GM23338 (cell line): Measurements from ENCODE around the gene GSTT4. TPM values are rescaled to one million over a fixed set of nuclear protein-coding genes. Genes with fewer than 3 reads are reported as not detected.

Experiments
- ATAC-seq: fragments of 200-7000 bp; cut with Tn5 transposase; 3 replicates; pipeline ENCODE4 v1.9.1; 2020
- DNase-seq: peaks from one replicate; pipeline ENCODE4 v3.0.0-alpha.2; 2015; ENCODE audit warnings: low spot score
- H2AFZ ChIP-seq: fragments of 200-600 bp; sonication (generic); 2 replicates; pipeline ENCODE4 v1.8.0; 2016; ENCODE audit warnings: antibody characterized with exemption, mild to moderate bottlenecking, moderate library complexity
- H3F3A ChIP-seq: fragments of 200-600 bp; sonication (generic); replicated peaks from 2 replicates; pipeline ENCODE4 v1.8.0; 2017; ENCODE audit warnings: antibody characterized with exemption, mixed run types, low read depth
- H3K27ac ChIP-seq: fragments of 200-600 bp; sonication (generic); 2 replicates; pipeline ENCODE4 v1.6.1; 2016; ENCODE audit warnings: low read depth
- H3K27me3 ChIP-seq: fragments of 200-600 bp; sonication (generic); 2 replicates; pipeline ENCODE4 v1.8.0; 2016; ENCODE audit warnings: mild to moderate bottlenecking, mixed run types, moderate library complexity; ENCODE audit not compliant: insufficient read depth
- H3K36me3 ChIP-seq: fragments of 200-600 bp; sonication (generic); 2 replicates; pipeline ENCODE4 v1.8.0; 2016; ENCODE audit warnings: mild to moderate bottlenecking; ENCODE audit not compliant: insufficient read depth
- H3K4me1 ChIP-seq: fragments of 200-600 bp; sonication (generic); 2 replicates; pipeline ENCODE4 v1.8.0; 2016; ENCODE audit warnings: mild to moderate bottlenecking, moderate library complexity; ENCODE audit not compliant: insufficient read depth
- H3K4me2 ChIP-seq: fragments of 200-600 bp; sonication (generic); 2 replicates; pipeline ENCODE4 v1.7.1; 2017; ENCODE audit warnings: mixed run types
- H3K4me3 ChIP-seq: fragments of 200-600 bp; sonication (generic); 2 replicates; pipeline ENCODE4 v1.6.1; 2016; ENCODE audit warnings: mixed run types
- H3K79me2 ChIP-seq: fragments of 200-600 bp; sonication (generic); replicated peaks from 2 replicates; pipeline ENCODE4 v1.8.0; 2017; ENCODE audit warnings: mild to moderate bottlenecking; ENCODE audit not compliant: insufficient read depth
- H3K9me2 ChIP-seq: fragments of 200-600 bp; sonication (generic); 2 replicates; pipeline ENCODE4 v1.8.0; 2017; ENCODE audit not compliant: insufficient read depth
- H4K20me1 ChIP-seq: fragments of 200-600 bp; sonication (generic); replicated peaks from 2 replicates; pipeline ENCODE4 v1.8.0; 2017; ENCODE audit warnings: mild to moderate bottlenecking; ENCODE audit not compliant: insufficient read depth
- H3K27ac Mint-ChIP-seq: 2 replicates; pipeline ENCODE4 v1.8.0; 2020; ENCODE audit warnings: inconsistent platforms, mild to moderate bottlenecking, moderate library complexity, mixed read lengths
- H3K27me3 Mint-ChIP-seq: 3 replicates; pipeline ENCODE4 v1.8.0; 2022; ENCODE audit warnings: low read depth, mild to moderate bottlenecking, moderate library complexity, mixed read lengths, inconsistent platforms; ENCODE audit not compliant: insufficient read depth, poor library complexity
- H3K36me3 Mint-ChIP-seq: 3 replicates; pipeline ENCODE4 v1.8.0; 2021; ENCODE audit warnings: low read depth, mild to moderate bottlenecking, inconsistent platforms, moderate library complexity, mixed read lengths
- H3K4me1 Mint-ChIP-seq: 3 replicates; pipeline ENCODE4 v1.8.0; 2020; ENCODE audit warnings: mild to moderate bottlenecking, inconsistent platforms, mixed read lengths
- H3K4me3 Mint-ChIP-seq: 3 replicates; pipeline ENCODE4 v1.8.0; 2021; ENCODE audit warnings: moderate library complexity, mild to moderate bottlenecking, inconsistent platforms, mixed read lengths
- H3K9me3 Mint-ChIP-seq: 3 replicates; pipeline ENCODE4 v1.8.0; 2020; ENCODE audit warnings: moderate library complexity, mild to moderate bottlenecking, inconsistent platforms, mixed read lengths
- ETS1 ChIP-seq: IDR thresholded peaks from 2 replicates; pipeline ENCODE4 v1.6.1; 2016; ENCODE audit warnings: antibody characterized with exemption
- EZH2 ChIP-seq: fragments of 200-600 bp; sonication (generic); IDR thresholded peaks from one replicate; pipeline ENCODE4 v1.8.0; 2017; ENCODE audit warnings: antibody characterized with exemption, mild to moderate bottlenecking, low read depth; ENCODE audit not compliant: unreplicated experiment
- EZH2phosphoT487 ChIP-seq: fragments of 200-600 bp; sonication (generic); IDR thresholded peaks from one replicate; pipeline ENCODE4 v1.8.1; 2018; ENCODE audit warnings: antibody characterized with exemption; ENCODE audit not compliant: unreplicated experiment
- JUNB ChIP-seq: IDR thresholded peaks from one replicate; pipeline ENCODE4 v1.6.1; 2016; ENCODE audit warnings: antibody characterized with exemption; ENCODE audit not compliant: unreplicated experiment
- NANOG ChIP-seq: IDR thresholded peaks from 2 replicates; pipeline ENCODE4 v1.6.1; 2016; ENCODE audit warnings: antibody characterized with exemption, borderline replicate concordance
- REST ChIP-seq: IDR thresholded peaks from one replicate; pipeline ENCODE4 v1.6.1; 2018; ENCODE audit warnings: antibody characterized with exemption; ENCODE audit not compliant: unreplicated experiment
- STAT1 ChIP-seq: IDR thresholded peaks from one replicate; pipeline ENCODE4 v1.6.1; 2016; ENCODE audit warnings: antibody characterized with exemption; ENCODE audit not compliant: unreplicated experiment
- ZNF114 ChIP-seq: fragments of 250-450 bp; sonication (Bioruptor Pico); IDR thresholded peaks from 2 replicates; pipeline ENCODE4 v1.5.0; 2020; ENCODE audit warnings: mild to moderate bottlenecking, moderate library complexity
- ZNF331 ChIP-seq: fragments of 250-450 bp; sonication (Bioruptor Pico); IDR thresholded peaks from 2 replicates; pipeline ENCODE4 v1.5.0; 2020; ENCODE audit warnings: low read depth, mild to moderate bottlenecking, moderate library complexity
- ZNF462 ChIP-seq: fragments of 250-450 bp; sonication (Bioruptor Pico); IDR thresholded peaks from 2 replicates; pipeline ENCODE4 v1.5.0; 2020; ENCODE audit warnings: mild to moderate bottlenecking, moderate library complexity
- polyA plus RNA-seq: library from polyadenylated mRNA; unstranded; fragments of >200 nt; fragmentation: Nextera tagmentation; extraction: Ambion mirVana; gene quantifications from 2 replicates; pipeline ENCODE4 v1.2.1, GENCODE V29; 2016
- total RNA-seq: library from RNA; depleted of rRNA; stranded (reverse); fragments of >200 nt; shearing (Covaris generic); gene quantifications from 2 replicates; pipeline ENCODE4 v1.2.3, GENCODE V29; 2014

GSTT4 gene
- total and polyA plus RNA-seq, 2 experiments from 2014 or later, result not detected

- H3K4me2 ChIP-seq, result no peak overlapping the region
- H3K4me1 ChIP-seq, result no peaks in the 10 kb centered on the region
- Mint-ChIP-seq H3K27me3 (no peaks in the 10 kb centered on the region), H3K4me1 (no peaks in the 10 kb centered on the region), H3K36me3 (peaks cover 30% of the 10 kb centered on the region), H3K27ac (no peak overlapping the region), H3K9me3 (no peaks in the 10 kb centered on the region), H3K4me3 (no peak overlapping the region)
- peaks cover 8% of the 10 kb centered on the region for H3K36me3 ChIP-seq
- no peak for ATAC-seq
- no peaks in the 10 kb centered on the region for H3K9me2 ChIP-seq
- no peak overlapping the region for H2AFZ ChIP-seq
- DNase-seq, result no peak
- no peaks in the 10 kb centered on the region for H3F3A ChIP-seq
- H3K79me2 ChIP-seq, result no peaks in the 10 kb centered on the region
- H3K27ac ChIP-seq, result no peak overlapping the region
- no peak overlapping the region for H3K4me3 ChIP-seq
- peaks cover 6% of the 10 kb centered on the region for H4K20me1 ChIP-seq
- H3K27me3 ChIP-seq, result no peaks in the 10 kb centered on the region
- TF ChIP-seq ETS1, result no peak
- TF ChIP-seq ZNF462 (CRISPR knock-in tag), result no peak
- no peak for TF ChIP-seq JUNB
- no peak for TF ChIP-seq EZH2phosphoT487
- no peak for TF ChIP-seq ZNF114 (CRISPR knock-in tag)
- TF ChIP-seq EZH2, result no peak
- no peak for TF ChIP-seq STAT1
- no peak for TF ChIP-seq NANOG
- no peak for TF ChIP-seq REST
- no peak for TF ChIP-seq ZNF331 (CRISPR knock-in tag)
Measured at GRCh38 chr22:24051028-24051427, 45.8 kb upstream of the GSTT4 start.
